Measurements from ENCODE around the gene PACRG. TPM values are rescaled to one million over a fixed set of nuclear protein-coding genes. Genes with fewer than 3 reads are reported as not detected.

The PACRG gene
- total RNA-seq, 1 experiment from 2014 or later, result 0.26 TPM

DNA sequence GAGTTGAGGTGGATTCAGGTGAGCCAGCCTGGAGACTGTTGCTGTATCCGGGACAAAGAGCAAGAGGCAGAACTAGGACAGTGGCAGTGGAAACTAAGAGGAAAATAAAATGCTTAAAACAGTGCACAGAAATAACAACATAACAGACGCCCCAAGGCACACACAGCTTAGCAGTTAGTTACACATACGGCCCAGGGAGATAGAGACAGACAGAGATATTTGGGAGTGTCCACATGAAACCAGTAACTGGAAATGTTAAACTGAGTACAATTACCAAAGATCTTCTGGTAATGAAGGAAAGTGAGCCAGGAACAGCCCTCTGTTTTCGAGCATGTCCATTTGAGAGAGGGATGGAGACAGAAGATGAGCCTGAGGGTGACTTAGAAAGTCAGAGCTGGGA is 449.2 kb downstream of the PACRG start:
- H2BK15ac ChIP-seq (ENCODE audit: low read depth, low read length), result no peak overlapping the region
- H3K23me2 ChIP-seq (ENCODE audit: insufficient read length, low read depth, low read length, poor library complexity, severe bottlenecking), result no peaks in the 10 kb centered on the region
- H3K9me3 Mint-ChIP-seq, result no peaks in the 10 kb centered on the region
- no CpG with 5 or more reads among the region's 4 CpGs for WGBS (ENCODE audit: extremely low coverage, insufficient read length, low lambda C conversion rate)
- peaks cover 4% of the 10 kb centered on the region; the same call in 1 of the 2 replicates for H3K27me3 Mint-ChIP-seq (ENCODE audit: low read depth)
- no peak for DNase-seq
- H3K4ac ChIP-seq (ENCODE audit: low read depth, low read length), result no peak overlapping the region
- no peaks in the 10 kb centered on the region for H3K79me1 ChIP-seq (ENCODE audit: insufficient read depth, low read depth, low read length, poor library complexity, severe bottlenecking)
- H3K18ac ChIP-seq (ENCODE audit: insufficient read length, low read depth, low read length), result no peak overlapping the region
- no peak overlapping the region for H3K27ac ChIP-seq (ENCODE audit: insufficient read length, low read depth, low read length)
- no peak overlapping the region for H3K23ac ChIP-seq (ENCODE audit: insufficient read length, low read depth, low read length)
- no peak overlapping the region for H2BK120ac ChIP-seq (ENCODE audit: low read depth, low read length, poor library complexity, severe bottlenecking)
- H3K9ac ChIP-seq (ENCODE audit: extremely low read depth, insufficient read length, low read length), result no peak overlapping the region
- no peak overlapping the region for H4K8ac ChIP-seq (replicated peaks; ENCODE audit: insufficient read length, low read depth, low read length)
- no peaks in the 10 kb centered on the region for H4K20me1 ChIP-seq (ENCODE audit: control insufficient read depth, insufficient read depth, insufficient read length)
- H3K27me3 ChIP-seq (ENCODE audit: insufficient read depth, low read length), result no peaks in the 10 kb centered on the region
- H3K79me2 ChIP-seq (ENCODE audit: insufficient read depth, low read length), result no peaks in the 10 kb centered on the region
- no peak overlapping the region for H4K91ac ChIP-seq (ENCODE audit: insufficient read length, low read depth, low read length)
- H3K4me2 ChIP-seq (ENCODE audit: insufficient read depth, insufficient read length, low read length), result no peak overlapping the region
- no peak overlapping the region for H3K27ac Mint-ChIP-seq
- H2AFZ ChIP-seq (ENCODE audit: low read length), result no peak overlapping the region
- H2BK20ac ChIP-seq (ENCODE audit: low read depth, low read length, poor library complexity, severe bottlenecking), result no peak overlapping the region
- H3K56ac ChIP-seq (ENCODE audit: insufficient read length, low read depth, low read length), result no peak overlapping the region
- H3K4me1 ChIP-seq (ENCODE audit: insufficient read depth, low read length), result no peaks in the 10 kb centered on the region
- no peaks in the 10 kb centered on the region for H3K9me3 ChIP-seq (ENCODE audit: control insufficient read depth, low read depth, low read length)
- TF ChIP-seq, protein P1, sequence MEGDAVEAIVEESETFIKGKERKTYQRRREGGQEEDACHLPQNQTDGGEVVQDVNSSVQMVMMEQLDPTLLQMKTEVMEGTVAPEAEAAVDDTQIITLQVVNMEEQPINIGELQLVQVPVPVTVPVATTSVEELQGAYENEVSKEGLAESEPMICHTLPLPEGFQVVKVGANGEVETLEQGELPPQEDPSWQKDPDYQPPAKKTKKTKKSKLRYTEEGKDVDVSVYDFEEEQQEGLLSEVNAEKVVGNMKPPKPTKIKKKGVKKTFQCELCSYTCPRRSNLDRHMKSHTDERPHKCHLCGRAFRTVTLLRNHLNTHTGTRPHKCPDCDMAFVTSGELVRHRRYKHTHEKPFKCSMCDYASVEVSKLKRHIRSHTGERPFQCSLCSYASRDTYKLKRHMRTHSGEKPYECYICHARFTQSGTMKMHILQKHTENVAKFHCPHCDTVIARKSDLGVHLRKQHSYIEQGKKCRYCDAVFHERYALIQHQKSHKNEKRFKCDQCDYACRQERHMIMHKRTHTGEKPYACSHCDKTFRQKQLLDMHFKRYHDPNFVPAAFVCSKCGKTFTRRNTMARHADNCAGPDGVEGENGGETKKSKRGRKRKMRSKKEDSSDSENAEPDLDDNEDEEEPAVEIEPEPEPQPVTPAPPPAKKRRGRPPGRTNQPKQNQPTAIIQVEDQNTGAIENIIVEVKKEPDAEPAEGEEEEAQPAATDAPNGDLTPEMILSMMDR (conservative IDR thresholded peaks at IDR 0.05), result no peak
- H4K5ac ChIP-seq (ENCODE audit: insufficient read length, low read depth, low read length), result no peak overlapping the region
- H3K36me3 Mint-ChIP-seq (ENCODE audit: insufficient read depth in 1 of 3, low read depth in 3 of 3), result no peaks in the 10 kb centered on the region
- no peak overlapping the region for H2AK5ac ChIP-seq (ENCODE audit: insufficient read length, low read length)
- H3K14ac ChIP-seq (ENCODE audit: insufficient read depth, low read length), result no peak overlapping the region
- H2BK5ac ChIP-seq (ENCODE audit: insufficient read length, low read length), result no peak overlapping the region
- no peak overlapping the region for H2BK12ac ChIP-seq (ENCODE audit: insufficient read length, low read depth, low read length)
- no peak overlapping the region for H3K4me3 Mint-ChIP-seq
- H3K4me1 Mint-ChIP-seq, result peaks cover 21 to 27% of the 10 kb centered on the region in 2 experiments
- no peak overlapping the region for H3T11ph ChIP-seq (ENCODE audit: low read length)
